Body of pancreas (tissue), 4 donors: ENCODE data around the gene SLC12A7. TPM values are rescaled to one million over a fixed set of nuclear protein-coding genes. Genes with fewer than 3 reads are reported as not detected.
"Not testable (repeated sequence)": the region's sequence is repeated elsewhere in the genome, so short reads cannot be mapped to it uniquely, and the experiment has no call there.

Experiments
- ATAC-seq: fragments of 150-250 bp; one replicate; pipeline ENCODE4 v1.9.1; 2016
- DNase-seq, 4 donors: peaks; one replicate each; pipeline ENCODE4 v3.0.0-alpha.2; 2019
- H3K27ac ChIP-seq, 4 donors: fragments of 200-600 bp; sonication (generic); 1 replicate in 3 of 4; 2 replicates in 1 of 4; pipeline versions ENCODE4 v1.5.1 to v1.6.1; 2016 to 2019; ENCODE audit warnings: mild to moderate bottlenecking in 1 of 4, mixed read lengths in 1 of 4, moderate library complexity in 1 of 4
- H3K27me3 ChIP-seq, 2 donors: fragments of 200-600 bp; sonication (generic); one replicate each; pipeline ENCODE4 v1.6.0; 2016; ENCODE audit warnings: mild to moderate bottlenecking in 1 of 2
- H3K36me3 ChIP-seq, 2 donors: fragments of 200-600 bp; sonication (generic); replicated peaks in 1 of 2; 2 replicates each; pipeline ENCODE4 v1.5.1; 2016; ENCODE audit warnings: low read depth in 2 of 2; ENCODE audit not compliant: insufficient read depth in 1 of 2
- H3K4me1 ChIP-seq: fragments of 200-600 bp; sonication (generic); one replicate; pipeline ENCODE4 v1.6.0; 2016
- H3K4me3 ChIP-seq, 2 donors: fragments of 200-600 bp; sonication (generic); 1 replicate in 1 of 2; 2 replicates in 1 of 2; pipeline ENCODE4 v1.5.1; 2016 to 2019
- H3K9me3 ChIP-seq, 3 donors: fragments of 200-600 bp; sonication (generic); 1 replicate in 2 of 3; 2 replicates in 1 of 3; pipeline ENCODE4 v1.5.1; 2016
- POLR2A ChIP-seq, 3 donors: fragments of 450-650 bp; IDR thresholded peaks; one replicate each; pipeline ENCODE4 v1.6.1; 2016; ENCODE audit warnings: antibody characterized with exemption in 3 of 3, mild to moderate bottlenecking in 2 of 3
- WGBS, 2 donors: methylation state at CpG; one replicate each; pipeline ENCODE4 v1.1.5; 2017; 5-methylcytosine and 5-hydroxymethylcytosine counted together
- intact Hi-C: fragments of 100-400 bp; cut with DNase I; formaldehyde crosslinking; loops from one replicate; pipeline ENCODE4 v1.15.1; 2023
- total RNA-seq, 2 donors: library from RNA; depleted of rRNA; stranded (reverse); fragments of >200 nt; gene quantifications; one replicate each; pipeline ENCODE4 v1.1.0, GENCODE V29; 2016
- TF ChIP-seq, protein P1 (sequence below), 7 experiments: fragments of 450-650 bp in 4 of 7; fragments of 200-600 bp in 3 of 7; sonication (generic) in 3 of 7; IDR thresholded peaks; one replicate each; pipeline ENCODE4 v1.5.1; 2016 to 2019; ENCODE audit warnings: antibody characterized with exemption in 7 of 7

SLC12A7 gene
- total RNA-seq, 2 donors from 2014 or later = 35.5 to 42.8 TPM

DNA sequence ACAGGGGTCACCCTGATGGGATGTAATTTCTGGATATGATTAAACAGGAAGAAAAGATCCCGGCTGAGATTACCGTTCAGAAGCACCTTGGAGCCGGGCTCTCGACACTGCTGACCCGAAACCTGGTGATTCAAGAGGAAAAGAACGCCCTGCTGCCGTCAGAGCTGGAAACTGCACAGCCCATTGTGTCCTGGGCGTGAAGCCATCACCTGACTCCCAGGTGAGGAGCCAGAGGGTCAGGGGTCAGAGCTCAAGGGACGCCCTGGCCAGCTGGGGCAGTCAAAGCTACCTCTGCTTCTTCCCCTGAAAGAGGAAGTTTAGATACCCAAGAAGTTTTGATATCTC lies 17.8 kb upstream of the SLC12A7 start:
- peak; percentile 74 for ATAC-seq
- H3K4me1 ChIP-seq = peaks cover 63% of the 10 kb centered on the region
- peak; percentile 81 to 91 (median 86) for DNase-seq

GRCh38 chr5:1128977-1129710 lies 17.3 kb upstream of the SLC12A7 start:
- WGBS, 2 donors = 56 to 80% methylated on average over 11 to 20 of the region's 24 CpGs
- Histone ChIP-seq H3K36me3 (no peaks in the 10 kb centered on the region), H3K4me3 (no peak overlapping the region), H3K9me3 (no peaks in the 10 kb centered on the region), H3K27me3 (no peaks in the 10 kb centered on the region), H3K27ac (peak overlapping the region; percentile 75 to 92 (median 89)), H3K4me1 (peaks cover 63% of the 10 kb centered on the region)
- intact Hi-C loops = no loop called here
- DNase-seq (no peak), ATAC-seq (no peak)
- TF ChIP-seq, protein P1, sequence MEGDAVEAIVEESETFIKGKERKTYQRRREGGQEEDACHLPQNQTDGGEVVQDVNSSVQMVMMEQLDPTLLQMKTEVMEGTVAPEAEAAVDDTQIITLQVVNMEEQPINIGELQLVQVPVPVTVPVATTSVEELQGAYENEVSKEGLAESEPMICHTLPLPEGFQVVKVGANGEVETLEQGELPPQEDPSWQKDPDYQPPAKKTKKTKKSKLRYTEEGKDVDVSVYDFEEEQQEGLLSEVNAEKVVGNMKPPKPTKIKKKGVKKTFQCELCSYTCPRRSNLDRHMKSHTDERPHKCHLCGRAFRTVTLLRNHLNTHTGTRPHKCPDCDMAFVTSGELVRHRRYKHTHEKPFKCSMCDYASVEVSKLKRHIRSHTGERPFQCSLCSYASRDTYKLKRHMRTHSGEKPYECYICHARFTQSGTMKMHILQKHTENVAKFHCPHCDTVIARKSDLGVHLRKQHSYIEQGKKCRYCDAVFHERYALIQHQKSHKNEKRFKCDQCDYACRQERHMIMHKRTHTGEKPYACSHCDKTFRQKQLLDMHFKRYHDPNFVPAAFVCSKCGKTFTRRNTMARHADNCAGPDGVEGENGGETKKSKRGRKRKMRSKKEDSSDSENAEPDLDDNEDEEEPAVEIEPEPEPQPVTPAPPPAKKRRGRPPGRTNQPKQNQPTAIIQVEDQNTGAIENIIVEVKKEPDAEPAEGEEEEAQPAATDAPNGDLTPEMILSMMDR (IDR thresholded peaks at IDR 0.05) = no peak
- no peak for TF ChIP-seq POLR2A (IDR thresholded peaks at IDR 0.05)

More for the DNA sequence above, 17.8 kb upstream of the SLC12A7 start:
- 23 to 26% methylated on average over 9 of the region's 9 CpGs for WGBS, 2 donors
- intact Hi-C loops = loop anchor here (5.0 kb wide), 1 partner anchor 32 kb away; no protein-coding TSS in a partner anchor
- peak in 2 of 3 donors; percentile 33 to 43 for TF ChIP-seq POLR2A (IDR thresholded peaks at IDR 0.05)
- TF ChIP-seq, protein P1 (IDR thresholded peaks at IDR 0.05) = no peak
- no peaks in the 10 kb centered on the region for H3K36me3 ChIP-seq
- no peak overlapping the region for H3K4me3 ChIP-seq
- peak overlapping the region; percentile 75 to 92 (median 89) for H3K27ac ChIP-seq
- H3K27me3 ChIP-seq = no peaks in the 10 kb centered on the region
- H3K9me3 ChIP-seq = no peaks in the 10 kb centered on the region

DNA sequence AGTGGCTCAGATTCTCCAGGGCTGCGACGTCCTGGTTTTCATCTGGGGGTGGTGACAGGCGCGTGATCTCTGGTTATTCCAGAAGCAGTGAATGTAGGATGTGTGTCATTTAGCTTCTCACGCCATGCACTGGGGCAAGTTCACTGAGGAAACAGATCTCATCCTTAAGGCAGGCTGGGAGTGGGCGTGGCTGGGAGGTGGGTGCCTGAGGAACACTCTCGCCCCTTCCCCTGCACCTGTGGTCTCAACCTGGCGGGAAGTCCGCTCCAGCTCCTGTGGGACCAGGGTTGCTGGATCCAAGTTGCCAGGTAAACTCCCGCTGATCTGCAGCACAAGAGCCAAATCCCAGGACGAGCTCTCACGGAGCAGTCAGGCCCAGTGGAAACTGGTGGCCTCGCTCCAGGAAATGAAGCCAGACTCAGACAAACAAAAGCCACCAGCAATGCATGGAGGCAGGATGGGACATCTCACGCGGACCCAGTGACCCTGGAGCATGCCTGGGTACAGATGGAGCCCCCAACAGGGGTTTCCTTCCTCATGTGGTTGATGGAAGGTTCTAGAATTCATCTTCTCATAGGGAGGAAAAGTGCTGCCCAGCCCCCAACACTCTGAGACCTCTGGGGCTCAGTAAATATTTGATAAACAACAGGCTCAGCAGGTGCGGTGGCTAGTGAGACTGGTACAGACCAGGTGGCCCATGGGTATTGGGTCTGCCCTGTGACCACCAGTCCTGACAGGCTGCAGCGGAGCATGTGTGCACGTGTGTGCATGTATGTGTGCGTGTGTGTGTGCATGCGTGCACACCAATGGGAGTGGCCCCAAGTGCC lies 16.3 kb upstream of the SLC12A7 start:
- 30 to 34% methylated on average over 11 to 20 of the region's 20 CpGs for WGBS, 2 donors
- ATAC-seq = peak; percentile 36
- Histone ChIP-seq H3K9me3 (no peaks in the 10 kb centered on the region), H3K27me3 (no peaks in the 10 kb centered on the region), H3K4me3 (no peak overlapping the region), H3K27ac (peak overlapping the region; percentile 75 to 92 (median 89)), H3K36me3 (no peaks in the 10 kb centered on the region), H3K4me1 (peaks cover 71% of the 10 kb centered on the region)
- TF ChIP-seq POLR2A (IDR thresholded peaks at IDR 0.05) = peak in 2 of 3 donors; percentile 17 to 36
- TF ChIP-seq, protein P1 (IDR thresholded peaks at IDR 0.05) = no peak
- intact Hi-C loops = no loop called here
- peak; percentile 71 to 89 (median 84) for DNase-seq

GRCh38 chr5:1125695-1126094 lies 13.8 kb upstream of the SLC12A7 start:
- DNase-seq = peak in 1 of 4 donors; percentile 16
- H3K4me3 ChIP-seq, H3K36me3 ChIP-seq, ATAC-seq, intact Hi-C loops, H3K9me3 ChIP-seq, H3K27me3 ChIP-seq: not testable (repeated sequence)
- H3K4me1 ChIP-seq = peaks cover 78% of the 10 kb centered on the region
- WGBS, 2 donors = 89 to 97% methylated on average over 2 of the region's 2 CpGs
- peak overlapping the region in 3 of 4 donors; percentile 39 to 59 (median 52) for H3K27ac ChIP-seq

DNA sequence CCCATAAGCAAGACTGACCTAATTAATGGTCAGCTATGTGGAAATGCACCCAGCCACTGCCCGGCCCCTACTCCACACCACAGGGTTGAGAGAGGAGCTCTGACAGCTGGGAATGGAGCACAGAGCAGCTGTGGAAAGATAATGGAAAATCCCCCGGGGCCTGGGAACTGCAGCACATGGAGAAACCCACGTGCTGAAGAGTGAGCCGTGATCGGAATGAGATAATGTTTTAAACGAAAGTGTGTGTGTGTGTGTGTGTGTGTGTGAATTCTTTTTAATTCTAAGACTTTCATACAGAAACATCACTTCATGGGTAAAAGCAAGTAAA lies 13.1 kb upstream of the SLC12A7 start:
- no peaks in the 10 kb centered on the region for H3K27me3 ChIP-seq
- H3K4me3 ChIP-seq = no peak overlapping the region
- TF ChIP-seq POLR2A (IDR thresholded peaks at IDR 0.05) = peak in 1 of 3 donors; percentile 30
- TF ChIP-seq, protein P1 (IDR thresholded peaks at IDR 0.05) = no peak
- no peaks in the 10 kb centered on the region for H3K9me3 ChIP-seq
- ATAC-seq = peak; percentile 48
- H3K27ac ChIP-seq = peak overlapping the region; percentile 39 to 59 (median 48)
- peaks cover 71% of the 10 kb centered on the region for H3K4me1 ChIP-seq
- intact Hi-C loops = no loop called here
- H3K36me3 ChIP-seq = no peaks in the 10 kb centered on the region
- peak; percentile 72 to 86 (median 82) for DNase-seq
- WGBS, 2 donors = 22 to 27% methylated on average over 6 of the region's 6 CpGs
